NCI-H187 (cell line): ENCODE results near the gene HOXA6.
A peak's percentile ranks its signal among the peaks of the same experiment; 100 is the strongest.

Source experiments
- DNase-seq, 2 experiments: peaks; one replicate each; lab custom pipeline; 2025; lab: John Stamatoyannopoulos, UW

HOXA6 gene

DNA sequence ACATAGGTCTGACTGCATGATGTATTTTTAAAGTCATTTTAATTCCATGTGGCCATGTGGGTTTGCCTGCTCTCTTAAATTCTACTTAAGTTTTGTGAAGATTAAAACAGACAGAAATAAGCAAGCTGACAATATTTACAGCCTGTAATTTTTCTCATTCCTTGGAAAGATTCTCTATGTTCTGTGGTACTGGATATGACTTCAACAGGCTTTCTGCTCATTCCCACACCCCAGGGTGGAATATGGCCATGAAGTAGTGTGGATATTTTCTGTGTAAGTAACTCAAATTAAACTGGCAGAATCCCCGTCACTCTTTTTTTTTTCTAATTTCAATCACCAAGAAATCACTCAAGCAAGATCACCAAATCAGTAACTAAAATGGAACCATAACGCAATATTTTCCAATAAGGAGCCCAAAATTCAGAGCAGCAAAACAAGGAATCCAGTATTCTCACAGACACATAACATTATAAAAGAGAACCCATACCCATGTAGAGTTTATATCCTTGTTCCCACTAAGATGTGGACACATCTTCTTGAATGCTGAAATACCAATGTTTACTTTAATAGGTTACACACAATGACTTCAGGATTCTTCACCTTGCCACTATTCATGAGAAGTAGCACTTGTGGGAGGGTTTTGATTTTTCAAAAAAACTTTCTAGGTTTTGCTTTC, 9.8 kb downstream of the HOXA6 start:
- no peak for DNase-seq

DNA sequence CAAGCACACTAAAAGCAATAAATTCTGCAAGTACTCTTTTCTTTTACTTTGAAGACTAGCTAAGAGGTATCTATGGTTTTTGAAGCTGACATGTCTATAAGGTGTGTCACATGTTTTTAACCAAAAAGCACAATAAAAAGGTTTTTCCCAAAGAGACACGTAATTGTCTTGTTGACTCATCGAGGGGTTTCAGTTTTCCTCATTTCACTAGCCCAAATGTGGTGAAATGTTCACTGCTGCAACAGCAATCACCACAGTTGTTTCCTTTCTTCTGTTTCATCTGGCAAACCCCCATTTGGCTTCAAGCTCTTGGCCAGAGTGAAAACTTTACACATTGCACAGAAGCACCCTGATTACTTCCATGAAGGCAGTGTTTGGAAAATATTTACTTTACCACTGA, 13.2 kb downstream of the HOXA6 start:
- DNase-seq = no peak

DNA sequence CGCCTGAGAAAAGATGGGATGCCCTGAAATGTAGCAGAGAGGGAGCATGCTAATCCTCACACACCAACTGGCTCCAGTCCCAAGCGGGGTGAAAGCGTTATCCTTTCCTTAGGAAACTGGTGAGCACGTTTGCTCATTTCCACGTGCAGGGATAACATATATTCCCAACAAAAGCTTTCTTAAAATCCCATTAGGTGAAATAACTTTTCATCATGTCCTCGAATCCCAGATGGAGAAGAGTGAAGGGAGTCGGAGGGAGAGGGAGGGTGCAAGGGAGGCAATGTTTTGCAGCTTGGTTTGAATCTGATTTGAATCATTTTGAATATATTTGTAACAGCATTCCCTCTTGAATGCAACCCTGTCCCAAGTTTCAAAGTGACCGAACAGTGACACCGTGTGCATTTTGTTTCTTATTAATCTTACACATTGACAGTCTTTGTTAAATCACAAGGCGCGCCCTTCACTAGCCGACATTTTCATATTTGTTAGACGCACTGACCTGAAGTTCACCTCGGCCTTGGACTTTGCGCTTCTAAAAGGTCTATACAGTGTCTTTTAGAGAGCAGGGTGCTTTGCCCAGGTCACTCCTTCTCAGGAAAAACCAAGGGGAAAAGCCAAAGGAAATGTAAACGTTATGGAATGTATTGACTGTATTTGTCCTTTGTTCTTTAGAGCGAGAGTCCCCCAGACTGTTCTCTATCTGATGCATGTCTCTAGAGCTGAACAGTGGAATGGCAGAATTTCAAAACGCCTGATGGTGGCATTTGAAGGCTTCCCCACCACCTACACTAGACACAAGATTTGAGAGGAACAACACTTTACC, 14.0 kb downstream of the HOXA6 start:
- DNase-seq = no peak

DNA sequence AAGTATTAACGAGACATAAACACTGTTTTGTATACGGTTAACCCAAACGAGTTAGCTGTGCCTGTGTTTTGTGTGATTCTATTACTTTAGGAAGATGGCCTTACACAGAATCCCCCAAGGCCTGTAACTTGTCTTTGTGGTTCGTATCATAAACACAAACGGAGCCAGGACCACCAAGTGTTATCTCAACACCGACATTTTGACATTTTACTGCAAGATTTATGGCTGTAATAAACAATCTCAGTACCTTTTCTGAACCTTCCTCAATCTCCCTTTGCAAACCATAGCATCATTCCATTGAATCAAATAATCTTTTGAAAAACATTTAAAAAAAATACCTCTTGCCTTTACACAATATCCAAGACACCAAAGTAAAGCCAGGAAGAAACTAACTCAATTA, 14.6 kb downstream of the HOXA6 start:
- DNase-seq = no peak

DNA sequence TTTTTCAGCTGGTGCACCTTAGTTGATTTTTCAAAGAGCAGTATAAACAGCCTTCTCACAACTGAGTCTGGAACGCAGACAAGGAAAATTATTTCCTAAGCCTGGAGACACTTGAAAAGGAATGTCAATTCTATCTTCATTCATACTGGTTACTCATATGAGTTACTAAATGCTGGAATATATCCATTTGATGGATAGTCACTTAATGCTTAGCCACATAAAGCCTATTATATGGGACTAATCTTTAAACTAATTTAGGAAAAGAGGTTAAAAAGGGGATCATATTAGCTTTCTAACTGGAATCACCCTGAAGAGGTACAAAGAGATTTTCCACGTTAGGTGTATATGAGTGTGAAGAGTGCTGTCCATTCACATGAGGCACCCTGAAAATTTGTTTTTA, 15.4 kb downstream of the HOXA6 start:
- DNase-seq = no peak

DNA sequence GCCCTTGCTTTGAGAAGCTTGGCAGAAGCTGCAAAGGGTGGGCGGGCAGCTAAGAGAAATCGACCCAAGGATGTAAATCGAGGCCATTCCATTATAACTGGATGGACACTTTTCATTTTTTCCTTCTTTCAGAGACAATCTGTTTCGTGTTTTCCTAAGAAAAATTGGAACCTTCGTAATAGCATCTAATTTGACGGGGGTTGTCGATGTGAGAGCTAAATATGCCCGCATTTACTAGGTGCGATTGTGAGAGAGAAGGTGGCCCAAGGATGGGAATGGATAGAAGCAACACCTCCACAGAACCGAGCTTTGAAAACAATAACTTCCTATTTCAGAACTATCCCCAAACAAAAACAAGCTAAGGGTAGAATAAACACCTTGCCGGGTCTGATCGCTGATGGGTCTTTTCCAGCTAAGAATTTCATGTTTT, 16.2 kb downstream of the HOXA6 start:
- DNase-seq = peak in 1 of 2 experiments; percentile 51

DNA sequence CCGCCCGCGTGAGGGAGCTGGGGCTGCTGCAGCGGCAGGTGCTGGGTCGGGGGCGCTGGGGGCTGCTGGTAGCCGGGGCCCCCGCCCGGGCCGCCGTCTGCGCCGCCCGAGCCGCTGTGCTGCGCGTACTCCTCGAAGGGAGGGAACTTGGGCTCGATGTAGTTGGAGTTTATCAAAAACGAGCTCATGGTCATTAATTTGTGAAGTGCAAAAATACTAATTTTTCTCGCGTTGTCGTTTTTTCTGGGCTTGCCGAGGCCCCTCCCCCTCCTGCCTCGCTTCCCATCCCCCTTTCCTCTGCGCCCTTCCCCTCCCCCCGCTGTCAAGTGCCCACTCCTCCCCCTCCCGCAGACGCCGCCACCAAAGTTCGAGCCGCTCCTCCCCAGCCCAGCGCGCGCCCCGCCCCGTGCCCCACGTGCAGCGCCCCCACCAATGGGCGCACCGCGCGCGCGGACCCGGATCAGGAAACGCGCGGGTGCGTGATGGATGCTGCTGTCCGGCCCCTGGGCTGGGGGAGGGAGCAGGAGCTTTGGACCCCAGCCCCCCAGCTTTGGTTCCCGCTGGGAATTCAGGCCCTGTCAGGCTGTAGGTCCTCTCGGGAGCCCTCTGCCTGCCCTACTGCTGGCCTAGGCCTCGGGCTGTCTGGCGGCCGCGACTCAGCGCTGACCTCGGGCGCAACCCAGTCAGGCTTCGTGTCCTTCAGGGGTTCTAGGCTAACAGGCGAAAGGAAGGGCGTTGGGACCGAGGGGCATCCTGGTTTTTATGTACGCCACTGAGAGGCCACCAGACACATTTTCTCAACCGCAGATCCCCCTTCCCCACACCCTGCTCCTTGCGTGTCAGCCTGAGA, 16.8 kb downstream of the HOXA6 start, which contains the start of gene HOXA4:
Gene HOXA4, minus strand, starts transcription at position 218 of the 850 bp plus-strand sequence. Its CDS starts 24 bp downstream, at position 194.
- peak; percentile 70 to 75 for DNase-seq

DNA sequence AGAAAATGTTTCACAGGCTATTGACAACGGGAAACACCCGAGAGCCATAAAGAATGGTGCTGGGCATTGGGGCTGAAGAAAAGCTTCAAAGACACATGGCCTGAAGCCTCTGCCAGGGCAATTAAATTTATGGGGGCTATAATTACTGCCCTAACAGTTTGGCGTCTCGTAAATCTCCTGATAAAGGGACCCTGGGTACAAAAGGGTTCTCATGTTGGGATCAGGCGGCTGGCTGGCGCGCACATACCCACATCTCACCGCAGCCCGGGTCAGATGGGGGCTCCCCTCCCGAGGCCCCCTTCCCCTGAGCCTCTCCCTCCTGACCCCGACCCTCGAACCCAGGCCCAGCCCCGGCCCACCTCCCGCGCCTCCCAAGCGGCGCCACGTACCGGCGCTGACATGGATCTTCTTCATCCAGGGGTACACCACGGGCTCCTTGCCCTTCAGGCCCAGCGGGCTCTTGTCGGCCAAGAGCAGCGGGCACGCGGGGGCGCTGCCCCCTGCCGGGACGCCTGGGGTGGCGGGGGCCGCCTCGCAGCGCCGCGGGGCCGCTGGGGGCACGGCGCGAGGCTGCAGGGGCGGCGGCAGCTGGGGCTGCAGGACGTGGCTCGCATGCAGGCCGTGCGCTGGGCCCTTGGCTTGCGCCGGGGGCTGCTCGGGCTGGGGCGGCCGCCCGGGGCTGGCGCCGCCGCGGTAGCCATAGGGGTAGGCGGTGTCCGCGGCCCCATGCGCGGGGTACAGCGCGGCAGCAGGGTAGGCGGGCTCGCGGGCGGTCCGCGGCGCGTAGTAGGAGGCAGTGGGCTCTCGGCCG, 17.6 kb downstream of the HOXA6 start:
- DNase-seq = no peak

DNA sequence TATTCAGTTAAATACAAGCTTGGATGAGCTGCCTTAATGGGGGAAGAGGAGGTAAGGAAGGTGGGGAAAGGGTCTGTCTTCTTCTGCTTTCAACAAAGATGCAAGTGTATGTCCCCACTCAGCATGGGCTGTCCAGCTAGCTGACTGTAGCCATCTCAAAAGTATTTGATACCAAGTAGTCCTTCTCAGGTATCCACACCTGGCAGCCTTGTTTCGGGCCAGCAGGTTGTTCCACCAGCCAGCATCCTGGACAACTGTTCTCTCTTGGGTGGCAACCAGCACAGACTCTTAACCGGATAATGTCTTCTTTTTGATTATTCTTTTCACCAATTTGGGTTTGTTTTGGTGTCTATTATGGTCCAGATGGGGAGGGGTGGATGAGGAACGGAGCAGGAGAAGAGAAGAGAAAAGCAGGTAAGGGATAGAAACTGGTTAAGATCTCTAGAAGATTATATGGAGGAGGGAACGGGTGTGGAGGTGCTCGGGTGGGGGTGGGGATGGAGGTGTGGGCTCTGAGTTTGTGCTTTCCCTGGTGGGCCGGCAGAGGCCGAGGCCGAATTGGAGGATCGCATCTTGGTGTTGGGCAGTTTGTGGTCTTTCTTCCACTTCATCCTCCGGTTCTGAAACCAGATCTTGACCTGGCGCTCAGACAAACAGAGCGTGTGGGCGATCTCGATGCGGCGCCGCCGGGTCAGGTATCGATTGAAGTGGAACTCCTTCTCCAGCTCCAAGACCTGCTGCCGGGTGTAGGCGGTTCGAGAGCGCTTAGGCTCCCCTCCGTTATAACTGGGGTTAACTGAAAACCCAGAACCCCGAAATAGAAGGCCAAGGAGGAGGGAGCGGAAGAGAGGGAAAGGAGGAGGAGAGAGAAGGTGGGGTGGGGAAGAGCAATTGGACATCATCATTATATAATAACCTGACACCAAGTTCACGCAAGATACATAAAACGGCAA, 18.5 kb downstream of the HOXA6 start:
- no peak for DNase-seq

DNA sequence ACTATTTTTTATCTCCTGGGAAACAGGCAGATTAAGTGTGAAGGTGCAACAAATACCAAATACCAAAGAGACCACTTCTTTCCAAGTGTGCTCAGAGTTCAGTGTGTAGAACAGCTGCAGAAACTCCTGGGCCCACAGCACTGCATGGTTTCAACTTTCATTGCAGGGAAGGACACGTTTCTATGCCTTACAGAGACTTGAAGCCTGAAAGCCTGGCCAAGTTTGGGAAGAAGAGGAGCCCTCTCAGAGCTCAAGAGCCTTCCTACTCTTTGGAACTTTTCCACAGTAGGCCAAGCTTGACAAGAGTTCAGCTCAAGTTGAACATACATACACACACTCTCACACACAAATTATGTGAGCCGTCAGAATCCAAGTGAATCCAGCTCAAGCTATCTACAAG, 19.5 kb downstream of the HOXA6 start:
- DNase-seq = no peak

DNA sequence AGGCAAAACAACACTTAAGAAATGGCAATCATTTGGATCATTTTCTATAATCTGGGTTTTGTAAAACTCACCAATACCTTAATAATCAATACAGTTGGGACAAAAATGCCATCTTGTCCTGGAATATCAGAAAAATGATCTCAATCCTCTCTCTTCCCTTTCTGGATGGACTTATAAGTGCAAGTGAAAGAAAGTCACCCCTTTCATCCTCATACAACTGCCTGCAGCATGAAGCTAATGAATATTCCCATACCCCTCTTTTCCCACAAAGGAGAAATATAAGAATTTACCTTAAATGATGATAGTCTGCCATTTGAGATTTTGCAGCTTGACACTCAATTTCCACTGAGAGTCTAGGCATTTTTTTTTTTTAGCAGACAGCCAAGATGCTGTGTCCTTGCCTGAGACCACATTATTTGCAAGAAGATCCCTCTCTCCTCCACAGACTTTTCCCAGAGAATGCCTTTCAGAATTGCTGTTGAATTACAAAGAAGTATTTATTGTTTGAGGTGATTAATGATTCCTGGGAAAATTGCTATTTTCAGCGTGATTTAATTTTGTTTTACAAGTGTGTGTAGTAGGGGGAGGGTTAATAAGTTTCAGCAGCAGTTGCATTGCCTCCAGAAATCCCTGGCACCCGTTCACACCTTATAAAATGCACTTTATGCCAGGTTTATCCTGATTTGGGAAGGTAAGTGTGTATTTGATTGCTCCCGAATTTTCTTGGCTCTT, 20.8 kb downstream of the HOXA6 start:
- DNase-seq = no peak

DNA sequence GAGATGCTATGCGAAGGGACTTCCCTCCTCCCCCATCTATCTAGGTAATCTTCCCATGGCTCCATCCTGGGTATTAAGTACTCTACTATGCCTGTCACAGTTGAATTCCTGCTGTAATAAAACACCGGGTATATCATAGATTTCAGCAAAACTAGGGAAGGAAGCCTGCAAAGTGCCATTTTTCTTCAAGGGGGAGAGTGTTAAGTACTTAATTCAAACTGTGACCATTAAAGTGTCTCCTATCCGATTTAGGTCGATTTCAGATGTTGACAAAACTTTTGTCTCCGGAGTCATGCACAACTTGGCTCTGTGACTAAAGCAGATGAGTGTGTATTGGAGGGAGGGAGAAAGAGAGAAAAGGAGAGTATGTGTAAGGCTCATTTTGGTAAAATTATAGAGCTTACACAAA, 21.6 kb downstream of the HOXA6 start:
- no peak for DNase-seq

DNA sequence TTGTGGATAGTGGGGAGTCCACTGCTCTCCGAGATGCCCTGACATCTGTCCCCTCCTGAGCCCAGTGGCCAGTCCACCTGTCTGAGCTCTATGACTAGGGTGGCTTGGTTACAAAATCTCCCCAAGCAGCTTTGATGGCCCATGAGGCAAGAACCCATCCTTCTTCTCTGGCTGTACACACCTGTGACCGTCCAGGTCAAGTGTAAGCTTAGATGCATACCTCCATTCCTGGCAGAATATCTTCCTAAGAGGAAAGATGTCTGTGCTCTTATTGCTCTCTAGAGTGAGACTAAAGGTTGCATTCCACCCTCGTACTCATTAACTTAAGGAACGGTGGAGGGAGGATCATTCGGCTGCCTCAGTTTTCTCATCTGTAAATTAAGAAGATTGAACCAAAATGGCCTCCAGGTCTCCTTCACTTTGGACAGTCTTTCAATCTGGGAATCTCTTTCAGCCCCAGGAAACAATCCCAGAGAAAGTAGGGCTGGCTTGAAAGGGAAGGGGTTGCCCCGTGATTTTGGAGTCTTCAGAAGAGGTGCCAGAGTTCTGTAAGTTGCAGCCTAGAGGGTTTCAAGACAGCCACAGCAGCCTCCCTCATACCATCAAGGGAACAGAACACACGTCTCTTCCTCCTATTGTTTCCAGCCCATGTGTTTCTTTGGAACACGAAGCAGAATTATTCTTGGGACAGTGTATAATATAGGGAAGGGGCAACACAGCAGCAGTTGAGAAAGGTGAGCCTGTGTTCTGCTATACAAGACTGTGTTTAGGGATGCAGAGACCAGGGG, 22.5 kb downstream of the HOXA6 start:
- DNase-seq = no peak

DNA sequence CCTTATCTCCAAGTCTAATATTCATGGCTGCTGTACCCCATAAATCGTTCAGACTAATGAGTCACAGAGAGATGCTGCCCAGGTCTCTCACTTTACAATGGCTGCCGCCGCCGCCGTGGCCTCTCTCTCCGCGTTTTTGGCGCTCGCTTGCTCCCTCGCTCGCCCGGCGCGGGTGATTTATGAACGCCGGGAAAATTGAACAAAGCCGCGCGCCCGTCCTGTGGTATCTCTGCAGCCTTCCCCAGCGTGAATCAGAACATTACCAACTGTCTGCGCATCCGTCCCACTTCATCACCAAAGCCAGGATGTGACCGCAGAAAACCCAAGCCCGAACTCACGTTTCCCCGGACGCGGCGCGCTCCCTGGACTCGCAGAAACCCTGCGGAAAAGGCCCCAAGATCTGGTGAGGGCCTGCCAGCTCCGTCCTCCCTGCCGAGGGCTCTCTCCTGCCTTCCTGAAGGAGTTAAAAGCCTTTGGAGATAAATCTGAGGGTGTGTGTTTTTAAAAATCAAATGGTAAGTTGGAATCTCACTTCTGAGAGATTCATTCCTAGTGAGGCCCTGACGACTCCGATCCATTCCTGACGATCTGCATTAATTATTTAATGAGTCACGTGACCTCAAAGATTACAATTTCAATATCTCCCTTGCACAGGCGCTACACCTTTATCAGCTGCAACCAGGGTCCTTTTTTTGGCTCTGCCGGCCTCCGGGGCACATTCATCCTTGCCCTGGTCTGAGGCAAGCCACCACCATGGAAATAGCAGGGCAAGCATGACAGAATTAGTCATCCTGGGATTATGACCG, 23.3 kb downstream of the HOXA6 start:
- no peak for DNase-seq

DNA sequence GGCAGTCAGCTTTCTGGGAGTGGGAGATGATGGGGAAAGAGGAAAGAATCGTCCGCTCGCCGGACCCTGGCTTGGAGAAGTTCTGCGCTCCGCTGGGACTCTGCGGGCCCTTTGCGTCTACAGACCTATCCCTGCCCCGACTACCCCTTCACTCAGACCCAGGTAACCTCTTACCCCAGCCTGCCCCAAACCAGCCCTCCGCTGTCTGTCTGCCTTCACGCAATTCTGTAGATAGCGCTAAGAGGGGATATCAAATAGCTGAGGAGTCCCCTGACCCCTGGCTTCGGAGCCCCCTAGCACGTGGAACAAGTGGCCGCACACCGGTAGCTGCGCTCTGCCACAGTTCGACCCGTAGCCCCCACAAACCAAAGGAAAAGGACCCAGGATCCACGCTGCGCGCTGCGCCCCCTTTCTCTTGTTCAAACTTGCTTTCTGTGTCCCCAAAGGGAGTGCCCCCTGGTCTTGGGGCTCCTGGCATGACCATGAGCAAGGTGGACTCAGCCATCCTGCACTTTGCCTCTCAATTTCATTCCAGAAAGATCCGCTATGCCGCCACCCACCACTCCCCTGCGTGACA, 24.0 kb downstream of the HOXA6 start:
- no peak for DNase-seq

DNA sequence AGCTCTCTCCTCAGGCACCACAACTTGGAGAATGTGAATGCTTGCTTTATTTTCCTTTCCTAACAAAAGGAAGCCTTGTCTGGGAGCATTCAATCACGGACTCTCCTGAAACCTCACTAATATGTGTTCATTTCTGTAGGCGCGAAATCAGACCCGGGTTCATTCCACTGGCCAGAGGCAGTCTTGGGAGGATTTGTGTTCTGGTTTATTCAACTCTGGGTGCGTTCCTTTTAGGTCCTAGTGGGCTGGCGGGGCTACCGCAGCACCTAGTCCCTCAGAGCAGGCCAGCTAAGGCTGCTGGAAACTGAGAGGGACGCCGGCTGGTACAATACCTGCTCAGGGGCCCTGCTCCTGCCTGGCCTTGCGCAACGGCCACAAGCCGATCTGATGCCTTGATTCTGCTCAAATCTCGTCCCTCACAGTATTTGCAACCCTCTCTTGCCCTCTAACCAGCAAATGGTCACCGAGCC, 24.5 kb downstream of the HOXA6 start:
- no peak for DNase-seq

DNA sequence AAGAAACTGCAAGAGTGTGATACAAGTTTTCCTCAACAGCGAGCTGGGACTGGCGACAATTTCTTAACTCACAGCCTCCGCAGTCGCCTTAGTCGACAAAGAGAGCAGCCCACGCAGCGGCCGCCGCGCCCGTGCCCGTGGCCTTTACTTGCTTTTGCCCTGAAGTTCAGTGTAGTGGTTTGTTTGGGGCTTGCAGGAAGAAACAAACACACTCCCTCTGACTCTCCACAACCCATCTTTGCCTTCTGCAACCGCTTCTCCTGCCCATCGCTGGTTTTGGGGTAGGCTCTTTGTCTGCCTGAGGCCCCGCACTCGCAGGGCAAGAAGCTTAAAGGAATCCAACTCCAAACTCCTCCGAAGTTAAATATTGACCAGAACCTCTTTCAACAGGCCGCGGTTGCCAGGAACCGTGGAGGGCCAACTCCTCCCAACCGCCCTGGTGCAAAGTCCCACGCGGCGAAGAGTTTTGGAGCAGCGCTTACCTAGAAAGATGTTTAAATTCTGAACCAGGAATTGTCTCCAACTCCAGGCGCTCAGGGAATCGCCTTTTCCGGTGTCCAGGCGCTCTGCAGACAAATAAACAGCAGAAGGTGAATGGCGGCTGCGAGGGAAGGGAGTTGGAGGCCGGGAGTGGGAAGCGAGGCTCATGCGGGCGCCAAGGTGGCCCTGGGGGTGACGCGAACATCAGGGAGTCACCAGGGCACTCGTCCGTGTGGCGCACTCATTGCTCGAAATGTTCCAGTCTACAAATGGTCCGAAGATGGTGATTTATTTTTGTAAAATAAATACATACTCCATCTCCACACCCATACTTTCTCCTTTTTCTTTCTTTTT, 25.3 kb downstream of the HOXA6 start:
- no peak for DNase-seq
